Neural progenitor cell (in vitro differentiated cells): ENCODE data around the gene PGBD5. TPM values are rescaled to one million over a fixed set of nuclear protein-coding genes. Genes with fewer than 3 reads are reported as not detected.
A peak's percentile ranks its signal among the peaks of the same experiment; 100 is the strongest.

ENCODE experiments used
- DNase-seq: peaks from one replicate; pipeline ENCODE4 v3.0.0-alpha.2; 2016; ENCODE audit warnings: low spot score
- H2AFZ ChIP-seq: fragments of 200-600 bp; sonication (generic); replicated peaks from 2 replicates; pipeline ENCODE4 v1.6.1; 2016; ENCODE audit warnings: antibody characterized with exemption
- H3F3A ChIP-seq: fragments of 200-600 bp; sonication (generic); 2 replicates; pipeline ENCODE4 v1.6.1; 2016; ENCODE audit warnings: antibody characterized with exemption, low read depth
- H3K27ac ChIP-seq: fragments of 200-600 bp; sonication (generic); 2 replicates; pipeline ENCODE4 v1.5.1; 2016; ENCODE audit warnings: mild to moderate bottlenecking
- H3K27me3 ChIP-seq: fragments of 200-600 bp; sonication (generic); 2 replicates; pipeline ENCODE4 v1.6.1; 2016; ENCODE audit warnings: mild to moderate bottlenecking, moderate library complexity
- H3K36me3 ChIP-seq: fragments of 200-600 bp; sonication (generic); 2 replicates; pipeline ENCODE4 v1.5.1; 2016
- H3K4me1 ChIP-seq: fragments of 200-600 bp; sonication (generic); 2 replicates; pipeline ENCODE4 v1.6.1; 2016; ENCODE audit warnings: mixed run types
- H3K4me2 ChIP-seq: fragments of 200-600 bp; sonication (generic); 2 replicates; pipeline ENCODE4 v1.6.1; 2016
- H3K4me3 ChIP-seq: fragments of 200-600 bp; sonication (generic); 2 replicates; pipeline ENCODE4 v1.5.1; 2016
- H3K79me2 ChIP-seq: fragments of 200-600 bp; sonication (generic); 2 replicates; pipeline ENCODE4 v1.6.1; 2016; ENCODE audit warnings: low read depth
- H3K9ac ChIP-seq: fragments of 200-600 bp; sonication (generic); 2 replicates; pipeline ENCODE4 v1.6.1; 2016
- H3K9me3 ChIP-seq: fragments of 200-600 bp; sonication (generic); 2 replicates; pipeline ENCODE4 v1.5.1; 2016; ENCODE audit warnings: low read depth
- H4K20me1 ChIP-seq: fragments of 200-600 bp; sonication (generic); 2 replicates; pipeline ENCODE4 v1.6.1; 2016; ENCODE audit warnings: low read depth
- H3K27ac Mint-ChIP-seq: 3 replicates; pipeline ENCODE4 v1.8.0; 2021; ENCODE audit warnings: mixed read lengths
- H3K27me3 Mint-ChIP-seq: 2 replicates; pipeline ENCODE4 v1.8.0; 2022; ENCODE audit warnings: low read depth, mild to moderate bottlenecking, inconsistent platforms, moderate library complexity, mixed read lengths; ENCODE audit not compliant: insufficient read depth
- H3K36me3 Mint-ChIP-seq: 3 replicates; pipeline ENCODE4 v1.8.0; 2021; ENCODE audit warnings: mixed read lengths
- H3K4me1 Mint-ChIP-seq: 3 replicates; pipeline ENCODE4 v1.8.0; 2021; ENCODE audit warnings: mixed read lengths
- H3K4me3 Mint-ChIP-seq: 3 replicates; pipeline ENCODE4 v1.8.0; 2021; ENCODE audit warnings: mild to moderate bottlenecking, moderate library complexity, mixed read lengths
- H3K9me3 Mint-ChIP-seq: 3 replicates; pipeline ENCODE4 v1.8.0; 2020; ENCODE audit warnings: mixed read lengths
- EZH2 ChIP-seq: fragments of 200-600 bp; sonication (generic); IDR thresholded peaks from 2 replicates; pipeline ENCODE4 v1.6.1; 2017; ENCODE audit warnings: antibody characterized with exemption, mild to moderate bottlenecking, moderate library complexity
- EZH2phosphoT487 ChIP-seq: fragments of 200-600 bp; sonication (generic); IDR thresholded peaks from 2 replicates; pipeline ENCODE4 v1.6.1; 2017; ENCODE audit warnings: antibody characterized with exemption
- total RNA-seq: library from RNA; depleted of rRNA; stranded (reverse); fragments of >200 nt; gene quantifications from 2 replicates; pipeline ENCODE4 v1.2.3, GENCODE V29; 2015; ENCODE audit warnings: low replicate concordance
- TF ChIP-seq, protein P1 (sequence below): fragments of 200-600 bp; sonication (generic); IDR thresholded peaks from 2 replicates; pipeline ENCODE4 v1.5.1; 2017; ENCODE audit warnings: antibody characterized with exemption, mild to moderate bottlenecking

Gene PGBD5
- total RNA-seq, 1 donor from 2014 or later = 1.2 TPM

DNA sequence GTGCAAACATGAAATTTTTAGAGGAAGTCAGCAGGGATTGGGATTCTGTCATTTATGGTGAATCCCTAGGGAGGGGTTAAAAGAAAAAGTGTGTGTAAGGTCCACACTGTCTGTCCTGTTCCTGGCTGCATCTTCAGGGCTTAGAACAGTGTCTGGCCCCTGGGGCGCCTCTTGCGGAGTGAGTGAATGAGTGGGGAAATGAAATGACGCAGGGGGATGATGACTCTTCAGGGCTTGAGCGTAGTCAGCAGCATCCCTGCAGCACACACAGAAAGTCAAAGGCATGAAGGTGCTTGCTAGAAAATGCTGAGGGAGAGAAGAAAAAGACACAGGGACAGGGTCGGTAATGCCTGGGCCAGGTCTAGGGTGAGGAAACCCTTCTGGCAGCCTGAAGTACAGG is 57.8 kb downstream of the PGBD5 start:
- H2AFZ ChIP-seq = no peak overlapping the region
- H3K36me3 ChIP-seq = no peaks in the 10 kb centered on the region
- Mint-ChIP-seq H3K27ac (peak overlapping the region; percentile 39), H3K9me3 (no peaks in the 10 kb centered on the region), H3K4me3 (no peak overlapping the region), H3K36me3 (no peaks in the 10 kb centered on the region), H3K4me1 (peaks cover 10% of the 10 kb centered on the region), H3K27me3 (peaks cover 2% of the 10 kb centered on the region)
- no peak overlapping the region for H3K4me3 ChIP-seq
- TF ChIP-seq, protein P1, sequence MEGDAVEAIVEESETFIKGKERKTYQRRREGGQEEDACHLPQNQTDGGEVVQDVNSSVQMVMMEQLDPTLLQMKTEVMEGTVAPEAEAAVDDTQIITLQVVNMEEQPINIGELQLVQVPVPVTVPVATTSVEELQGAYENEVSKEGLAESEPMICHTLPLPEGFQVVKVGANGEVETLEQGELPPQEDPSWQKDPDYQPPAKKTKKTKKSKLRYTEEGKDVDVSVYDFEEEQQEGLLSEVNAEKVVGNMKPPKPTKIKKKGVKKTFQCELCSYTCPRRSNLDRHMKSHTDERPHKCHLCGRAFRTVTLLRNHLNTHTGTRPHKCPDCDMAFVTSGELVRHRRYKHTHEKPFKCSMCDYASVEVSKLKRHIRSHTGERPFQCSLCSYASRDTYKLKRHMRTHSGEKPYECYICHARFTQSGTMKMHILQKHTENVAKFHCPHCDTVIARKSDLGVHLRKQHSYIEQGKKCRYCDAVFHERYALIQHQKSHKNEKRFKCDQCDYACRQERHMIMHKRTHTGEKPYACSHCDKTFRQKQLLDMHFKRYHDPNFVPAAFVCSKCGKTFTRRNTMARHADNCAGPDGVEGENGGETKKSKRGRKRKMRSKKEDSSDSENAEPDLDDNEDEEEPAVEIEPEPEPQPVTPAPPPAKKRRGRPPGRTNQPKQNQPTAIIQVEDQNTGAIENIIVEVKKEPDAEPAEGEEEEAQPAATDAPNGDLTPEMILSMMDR = no peak
- TF ChIP-seq EZH2phosphoT487 (no peak), EZH2 (no peak)
- no peaks in the 10 kb centered on the region for H4K20me1 ChIP-seq
- no peaks in the 10 kb centered on the region for H3K9me3 ChIP-seq
- no peak overlapping the region for H3K9ac ChIP-seq
- no peaks in the 10 kb centered on the region for H3K27me3 ChIP-seq
- H3F3A ChIP-seq = no peaks in the 10 kb centered on the region
- H3K27ac ChIP-seq = no peak overlapping the region
- DNase-seq = no peak
- no peaks in the 10 kb centered on the region for H3K4me1 ChIP-seq
- H3K4me2 ChIP-seq = no peak overlapping the region
- no peaks in the 10 kb centered on the region for H3K79me2 ChIP-seq

DNA sequence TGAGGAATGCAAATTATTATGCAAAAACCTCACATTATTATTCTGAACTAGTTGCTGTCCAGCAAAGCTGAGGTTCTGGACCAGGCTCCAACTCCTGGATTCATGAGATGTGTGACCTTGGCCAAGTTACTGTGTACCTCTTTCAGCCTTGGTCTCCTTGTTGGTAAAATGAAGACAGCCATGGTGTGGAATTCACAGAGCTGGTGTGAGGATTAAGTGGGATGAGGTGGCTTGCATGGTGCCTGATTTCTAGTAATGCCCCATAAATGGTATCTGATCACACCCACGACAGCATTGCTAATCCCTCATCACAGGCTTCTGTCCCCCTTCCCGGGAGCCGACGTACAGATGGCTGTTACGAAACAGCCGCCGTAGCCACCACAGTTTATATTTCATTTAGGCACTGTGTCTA is 59.6 kb downstream of the PGBD5 start:
- H3K27ac Mint-ChIP-seq = no peak overlapping the region
- Histone ChIP-seq H3K4me1 (no peaks in the 10 kb centered on the region), H2AFZ (no peak overlapping the region), H3K79me2 (no peaks in the 10 kb centered on the region), H3K27me3 (no peaks in the 10 kb centered on the region), H3K9ac (no peak overlapping the region), H3K36me3 (no peaks in the 10 kb centered on the region), H3K27ac (no peak overlapping the region), H3K4me3 (no peak overlapping the region), H3K4me2 (no peak overlapping the region), H3K9me3 (no peaks in the 10 kb centered on the region), H4K20me1 (no peaks in the 10 kb centered on the region), H3F3A (no peaks in the 10 kb centered on the region)
- peaks cover 2% of the 10 kb centered on the region for H3K27me3 Mint-ChIP-seq
- TF ChIP-seq, protein P1 = no peak
- no peak for TF ChIP-seq EZH2phosphoT487
- no peak for DNase-seq
- no peaks in the 10 kb centered on the region for H3K36me3 Mint-ChIP-seq
- H3K4me1 Mint-ChIP-seq = peaks cover 17% of the 10 kb centered on the region
- no peak overlapping the region for H3K4me3 Mint-ChIP-seq
- H3K9me3 Mint-ChIP-seq = no peaks in the 10 kb centered on the region

DNA sequence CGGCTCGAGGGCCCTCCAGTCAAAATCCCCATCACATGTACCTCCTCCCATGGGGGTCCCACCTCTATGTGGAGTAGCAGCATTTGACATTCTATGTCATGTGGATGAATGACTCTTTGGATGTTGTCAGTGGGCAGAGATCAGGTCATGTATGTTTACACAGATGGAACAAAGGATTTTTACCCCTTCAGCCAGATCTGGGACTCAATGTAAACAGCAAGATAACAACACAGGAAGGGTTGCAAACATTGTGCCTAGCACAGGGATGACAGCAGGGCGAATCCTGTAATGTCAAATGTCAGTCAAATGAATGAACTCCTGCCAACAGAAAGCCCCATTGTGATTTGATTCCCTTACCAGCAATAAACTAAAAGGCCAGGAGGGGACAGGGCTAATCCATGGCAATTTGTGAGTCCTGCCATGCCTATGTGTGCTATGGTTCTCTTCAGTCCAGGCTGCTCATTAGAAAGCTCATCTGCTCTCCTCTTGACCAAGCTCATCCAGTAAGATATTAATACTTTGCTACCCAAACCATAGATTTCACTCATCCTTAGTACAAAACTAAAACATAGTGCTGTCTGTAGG is 60.3 kb downstream of the PGBD5 start:
- TF ChIP-seq EZH2 = no peak
- TF ChIP-seq EZH2phosphoT487 = no peak
- TF ChIP-seq, protein P1 = peak; percentile 33
- no peaks in the 10 kb centered on the region for H3K36me3 ChIP-seq
- no peak overlapping the region for H3K9ac ChIP-seq
- no peaks in the 10 kb centered on the region for H3K79me2 ChIP-seq
- no peaks in the 10 kb centered on the region for H3K9me3 Mint-ChIP-seq
- H3K36me3 Mint-ChIP-seq = no peaks in the 10 kb centered on the region
- H3K4me2 ChIP-seq = no peak overlapping the region
- peaks cover 5% of the 10 kb centered on the region for H3K27me3 Mint-ChIP-seq
- H3K4me3 ChIP-seq = no peak overlapping the region
- peaks cover 17% of the 10 kb centered on the region for H3K4me1 Mint-ChIP-seq
- H2AFZ ChIP-seq = no peak overlapping the region
- H3K9me3 ChIP-seq = no peaks in the 10 kb centered on the region
- no peaks in the 10 kb centered on the region for H3K27me3 ChIP-seq
- H4K20me1 ChIP-seq = no peaks in the 10 kb centered on the region
- no peaks in the 10 kb centered on the region for H3F3A ChIP-seq
- peak; percentile 36 for DNase-seq
- no peaks in the 10 kb centered on the region for H3K4me1 ChIP-seq
- no peak overlapping the region for H3K4me3 Mint-ChIP-seq
- H3K27ac ChIP-seq = no peak overlapping the region
- no peak overlapping the region for H3K27ac Mint-ChIP-seq
